IMR-90 (cell line): Measurements from ENCODE around the gene ASL. TPM values are rescaled to one million over a fixed set of nuclear protein-coding genes. Genes with fewer than 3 reads are reported as not detected.

Experiments used
- ATAC-seq: fragments of 200-7000 bp; cut with Tn5 transposase; 2 replicates; pipeline ENCODE4 v1.9.1; 2020; ENCODE audit warnings: low read depth, mild to moderate bottlenecking, moderate library complexity
- BruUV-seq: library from RNA; stranded (reverse); fragments of 400-500 nt; replicated peaks from 2 replicates; lab custom pipeline; 2021; lab: Mats Ljungman, UMichigan
- CTCF ChIA-PET: fragments of 300-600 bp; formaldehyde crosslinking; extraction: SDS; loops from one replicate; lab custom pipeline; 2021; ENCODE audit warnings: antibody characterized with exemption; lab: Yijun Ruan, JAX
- POLR2A ChIA-PET: fragments of 300-600 bp; sonication (Branson Sonifier 250); formaldehyde crosslinking; loops from one replicate; lab custom pipeline; 2022; ENCODE audit warnings: antibody characterized with exemption; ENCODE audit not compliant: unreplicated experiment; lab: Charles Lee
- DNase-seq: peaks from one replicate; pipeline ENCODE4 v3.0.0; 2013
- H2AFZ ChIP-seq: replicated peaks from 2 replicates; pipeline ENCODE3; 2013; ENCODE audit warnings: low read length, mild to moderate bottlenecking; ENCODE audit not compliant: poor library complexity
- H2AK5ac ChIP-seq: 2 replicates; pipeline ENCODE4 v1.6.1; 2013; ENCODE audit warnings: low read depth, low read length, inconsistent platforms
- H2AK9ac ChIP-seq: replicated peaks from 2 replicates; pipeline ENCODE3; 2013; ENCODE audit warnings: mild to moderate bottlenecking, low read depth, low read length, moderate library complexity; ENCODE audit not compliant: poor library complexity
- H2BK120ac ChIP-seq: 2 replicates; pipeline ENCODE4 v1.6.1; 2013; ENCODE audit warnings: low read depth, low read length, inconsistent platforms
- H2BK15ac ChIP-seq: 3 replicates; pipeline ENCODE4 v1.6.1; 2013; ENCODE audit warnings: low read depth, low read length, inconsistent platforms
- H2BK20ac ChIP-seq: 2 replicates; pipeline ENCODE4 v1.6.1; 2013; ENCODE audit warnings: low read depth, mild to moderate bottlenecking, inconsistent platforms, low read length, moderate library complexity
- H2BK5ac ChIP-seq: 2 replicates; pipeline ENCODE4 v1.6.1; 2013; ENCODE audit warnings: mild to moderate bottlenecking, low read depth, low read length, inconsistent platforms; ENCODE audit not compliant: poor library complexity, severe bottlenecking
- H3K14ac ChIP-seq: replicated peaks from 2 replicates; pipeline ENCODE4 v1.6.1; 2013; ENCODE audit warnings: low read depth, low read length, inconsistent platforms
- H3K18ac ChIP-seq: 2 replicates; pipeline ENCODE4 v1.6.1; 2013; ENCODE audit warnings: low read depth, low read length, control low read depth
- H3K23ac ChIP-seq: 2 replicates; pipeline ENCODE4 v1.6.1; 2013; ENCODE audit warnings: low read depth, low read length, inconsistent platforms
- H3K27ac ChIP-seq: 2 replicates; pipeline ENCODE4 v1.5.1; 2013; ENCODE audit warnings: mild to moderate bottlenecking, control low read depth, low read length; ENCODE audit not compliant: insufficient read depth
- H3K27me3 ChIP-seq: 2 replicates; pipeline ENCODE4 v1.6.1; 2013; ENCODE audit warnings: low read length; ENCODE audit not compliant: control insufficient read depth, insufficient read depth
- H3K36me3 ChIP-seq: 2 replicates; pipeline ENCODE4 v1.6.1; 2013; ENCODE audit warnings: low read length, mixed read lengths; ENCODE audit not compliant: control insufficient read depth, insufficient read depth
- H3K4ac ChIP-seq: 2 replicates; pipeline ENCODE4 v1.6.1; 2013; ENCODE audit warnings: low read depth, low read length, inconsistent platforms
- H3K4me1 ChIP-seq: 2 replicates; pipeline ENCODE4 v1.6.1; 2013; ENCODE audit warnings: low read length, mixed read lengths; ENCODE audit not compliant: control insufficient read depth, insufficient read depth
- H3K4me2 ChIP-seq: 2 replicates; pipeline ENCODE4 v1.6.1; 2013; ENCODE audit warnings: low read depth, mild to moderate bottlenecking, control low read depth, low read length, moderate library complexity
- H3K4me3 ChIP-seq: 2 replicates; pipeline ENCODE4 v1.5.1; 2013; ENCODE audit warnings: low read depth, mild to moderate bottlenecking, control low read depth, low read length, moderate library complexity; ENCODE audit not compliant: insufficient read depth
- H3K56ac ChIP-seq: 2 replicates; pipeline ENCODE4 v1.6.1; 2013; ENCODE audit warnings: low read length, inconsistent platforms; ENCODE audit not compliant: insufficient read depth; ENCODE audit errors: extremely low read depth
- H3K79me1 ChIP-seq, 2 experiments: 2 replicates each; pipeline ENCODE4 v1.6.1; 2013; ENCODE audit warnings: low read length in 2 of 2, inconsistent platforms in 1 of 2, low read depth in 1 of 2
- H3K9ac ChIP-seq: 2 replicates; pipeline ENCODE4 v1.6.1; 2013; ENCODE audit warnings: low read depth, low read length, control low read depth
- H3K9me1 ChIP-seq: 2 replicates; pipeline ENCODE4 v1.6.1; 2013; ENCODE audit warnings: low read length, inconsistent platforms; ENCODE audit not compliant: insufficient read depth
- H3K9me3 ChIP-seq: 2 replicates; pipeline ENCODE4 v1.6.1; 2013; ENCODE audit warnings: low read length; ENCODE audit not compliant: control insufficient read depth, insufficient read depth
- H4K20me1 ChIP-seq: 2 replicates; pipeline ENCODE4 v1.6.1; 2013; ENCODE audit warnings: low read length, inconsistent platforms; ENCODE audit not compliant: insufficient read depth
- H4K5ac ChIP-seq: 2 replicates; pipeline ENCODE4 v1.6.1; 2013; ENCODE audit warnings: mild to moderate bottlenecking, low read depth, low read length, control low read depth
- H4K8ac ChIP-seq, 2 experiments: 2 replicates each; pipeline ENCODE4 v1.6.1; 2013; ENCODE audit warnings: low read depth in 2 of 2, low read length in 2 of 2, control low read depth in 1 of 2, inconsistent platforms in 1 of 2
- H4K91ac ChIP-seq: 2 replicates; pipeline ENCODE4 v1.6.1; 2013; ENCODE audit warnings: low read depth, low read length, inconsistent platforms; ENCODE audit not compliant: insufficient read depth
- BHLHE40 ChIP-seq: fragments of 150-350 bp; IDR thresholded peaks from 2 replicates; pipeline ENCODE4 v1.6.1; 2016; ENCODE audit warnings: mild to moderate bottlenecking, low read depth, low read length
- CEBPB ChIP-seq: IDR thresholded peaks from 2 replicates; pipeline ENCODE4 v1.6.1; 2012; ENCODE audit warnings: low read depth, low read length, improper control_type of control experiment
- CHD1 ChIP-seq: IDR thresholded peaks from 2 replicates; pipeline ENCODE4 v1.6.1; 2012; ENCODE audit warnings: low read depth, low read length, improper control_type of control experiment
- CTCF ChIP-seq: conservative IDR thresholded peaks from 2 replicates; pipeline ENCODE4 v1.5.1; 2012; ENCODE audit warnings: mild to moderate bottlenecking, low read depth, low read length, improper control_type of control experiment
- ELK1 ChIP-seq: fragments of 150-350 bp; IDR thresholded peaks from 2 replicates; pipeline ENCODE4 v1.6.1; 2016; ENCODE audit warnings: low read depth, mild to moderate bottlenecking, low read length, moderate library complexity, borderline replicate concordance
- FOS ChIP-seq: fragments of 150-350 bp; IDR thresholded peaks from 2 replicates; pipeline ENCODE4 v1.6.1; 2016; ENCODE audit warnings: low read depth, low read length
- MAFK ChIP-seq: IDR thresholded peaks from 2 replicates; pipeline ENCODE4 v1.6.1; 2012; ENCODE audit warnings: low read depth, low read length, improper control_type of control experiment
- MAZ ChIP-seq: IDR thresholded peaks from 2 replicates; pipeline ENCODE4 v1.6.1; 2012; ENCODE audit warnings: low read depth, mild to moderate bottlenecking, low read length, improper control_type of control experiment, moderate library complexity, borderline replicate concordance
- MXI1 ChIP-seq: IDR thresholded peaks from 2 replicates; pipeline ENCODE4 v1.6.1; 2012; ENCODE audit warnings: low read depth, mild to moderate bottlenecking, low read length, moderate library complexity, borderline replicate concordance
- NFE2L2 ChIP-seq: fragments of 150-350 bp; IDR thresholded peaks from 2 replicates; pipeline ENCODE4 v1.6.1; 2016; ENCODE audit warnings: low read depth, mild to moderate bottlenecking, low read length
- POLR2A ChIP-seq: IDR thresholded peaks from 2 replicates; pipeline ENCODE4 v1.6.1; 2012; ENCODE audit warnings: mild to moderate bottlenecking, low read depth, low read length
- RAD21 ChIP-seq: IDR thresholded peaks from 2 replicates; pipeline ENCODE4 v1.6.1; 2012; ENCODE audit warnings: low read length, improper control_type of control experiment
- RCOR1 ChIP-seq: IDR thresholded peaks from 2 replicates; pipeline ENCODE4 v1.6.1; 2012; ENCODE audit warnings: mild to moderate bottlenecking, low read length, improper control_type of control experiment; ENCODE audit not compliant: insufficient replicate concordance
- RFX5 ChIP-seq: IDR thresholded peaks from 2 replicates; pipeline ENCODE4 v1.8.0; 2012; ENCODE audit warnings: low read depth, mild to moderate bottlenecking, low read length, moderate library complexity
- SMC3 ChIP-seq: fragments of 150-350 bp; IDR thresholded peaks from 2 replicates; pipeline ENCODE4 v1.6.1; 2016; ENCODE audit warnings: low read depth, mild to moderate bottlenecking, antibody characterized with exemption, low read length, moderate library complexity
- USF2 ChIP-seq: fragments of 150-350 bp; IDR thresholded peaks from 2 replicates; pipeline ENCODE4 v1.6.1; 2017; ENCODE audit warnings: mild to moderate bottlenecking, antibody characterized with exemption, low read length, low read depth
- WGBS, 2 experiments: methylation state at CpG; one replicate each; pipeline versions ENCODE4 v1.1.5 to v1.1.7; 2013; ENCODE audit warnings: missing lambda C conversion rate in 2 of 2; ENCODE audit not compliant: insufficient read length in 1 of 2; ENCODE audit errors: extremely low coverage in 2 of 2; 5-methylcytosine and 5-hydroxymethylcytosine counted together
- dilution Hi-C: fragments of 300-500 bp; cut with HindIII; formaldehyde crosslinking; loops from one replicate; pipeline ENCODE4 v1.14.3; 2018; ENCODE audit warnings: low sequenced_read_pairs; ENCODE audit not compliant: unreplicated experiment
- in situ Hi-C: fragments of 300-500 bp; cut with MboI; formaldehyde crosslinking; loops from 3 replicates; pipeline ENCODE4 v1.14.3; 2019; ENCODE audit warnings: low sequenced_read_pairs, inconsistent platforms, mixed read lengths
- intact Hi-C: fragments of 100-400 bp; cut with micrococcal nuclease; formaldehyde crosslinking; loops from 2 replicates; pipeline ENCODE4 v1.10.0; 2022
- polyA plus RNA-seq, 3 experiments: library from polyadenylated mRNA; depleted of rRNA; stranded (reverse); fragments of >200 nt; gene quantifications; 2 replicates each; pipeline ENCODE4 v1.2.3, GENCODE V29; 2012; ENCODE audit warnings: low replicate concordance in 1 of 3
- total RNA-seq: library from RNA; depleted of rRNA; stranded (reverse); fragments of >200 nt; gene quantifications from 2 replicates; pipeline ENCODE4 v1.2.3, GENCODE V29; 2012

Gene ASL
- total and polyA plus RNA-seq, 2 of the 4 experiments (the other 2 are of a cell fraction), result 49.0 to 50.0 TPM

GRCh38 chr7:66054063-66054462 lies 21.6 kb upstream of the ASL start:
- intact Hi-C loops, result no loop called here
- Histone ChIP-seq H3K79me1 (no peaks in the 10 kb centered on the region), H3K4me3 (no peak overlapping the region), H3K36me3 (no peaks in the 10 kb centered on the region), H2AK5ac (peak overlapping the region; percentile 69), H2BK15ac (no peak overlapping the region), H2BK120ac (no peak overlapping the region), H2BK20ac (peak overlapping the region; percentile 3; the same call in 1 of the 2 replicates), H3K56ac (no peak overlapping the region), H3K9me3 (no peaks in the 10 kb centered on the region), H2AFZ (no peak overlapping the region), H3K9me1 (peaks cover 10% of the 10 kb centered on the region), H4K91ac (no peak overlapping the region), H3K23ac (no peak overlapping the region), H3K4me1 (peaks cover 14% of the 10 kb centered on the region), H3K18ac (no peak overlapping the region), H4K5ac (no peak overlapping the region; the same call in 1 of the 2 replicates), H3K27me3 (no peaks in the 10 kb centered on the region), H2BK5ac (no peak overlapping the region), H3K4ac (0 out of 2 replicates have a peak overlapping the region, but pooled peaks have one; percentile 27), H3K27ac (no peak overlapping the region), H4K20me1 (no peaks in the 10 kb centered on the region), H4K8ac (no peak overlapping the region), H3K14ac (no peak overlapping the region; the same call in 1 of the 2 replicates), H3K4me2 (no peak overlapping the region), H3K9ac (no peak overlapping the region), H2AK9ac (no peak overlapping the region)
- DNase-seq, result no peak
- dilution Hi-C loops, result no loop called here
- in situ Hi-C loops, result no loop called here
- no peak for TF ChIP-seq CTCF
- TF ChIP-seq POLR2A, result no peak
- no peak for TF ChIP-seq RCOR1
- no peak for TF ChIP-seq MXI1
- no peak for TF ChIP-seq ELK1
- TF ChIP-seq NFE2L2, result no peak
- TF ChIP-seq SMC3, result no peak
- TF ChIP-seq BHLHE40, result no peak
- no peak for TF ChIP-seq RAD21
- no peak for TF ChIP-seq FOS
- TF ChIP-seq MAFK, result no peak
- TF ChIP-seq MAZ, result no peak
- TF ChIP-seq USF2, result no peak
- TF ChIP-seq CEBPB, result no peak
- TF ChIP-seq RFX5, result no peak
- no peak for TF ChIP-seq CHD1
- ChIA-PET CTCF (no interaction called here), POLR2A (no interaction called here)
- ATAC-seq, result no peak
- WGBS, 2 experiments, result 66% methylated on average over 3 of the region's 6 CpGs; no CpG with 5 or more reads in 1 of the 2 experiments
- BruUV-seq, result no TSS peak
